Left ventricle myocardium inferior (tissue), 1 donor: ENCODE results near the gene SDC4. TPM values are rescaled to one million over a fixed set of nuclear protein-coding genes. Genes with fewer than 3 reads are reported as not detected.

Experiments
- DNase-seq: peaks from one replicate; pipeline ENCODE4 v3.0.0-alpha.2; 2020
- H3K27ac ChIP-seq: fragments of 200-600 bp; replicated peaks from 2 replicates; pipeline ENCODE4 v1.8.0; 2021
- H3K27me3 ChIP-seq: fragments of 200-600 bp; 2 replicates; pipeline ENCODE4 v1.8.0; 2021; ENCODE audit warnings: low read depth
- H3K36me3 ChIP-seq: fragments of 200-600 bp; 2 replicates; pipeline ENCODE4 v1.8.0; 2021
- H3K4me1 ChIP-seq: fragments of 200-600 bp; 2 replicates; pipeline ENCODE4 v1.8.0; 2021
- H3K4me3 ChIP-seq: fragments of 200-600 bp; 2 replicates; pipeline ENCODE4 v1.8.0; 2021; ENCODE audit warnings: mild to moderate bottlenecking, moderate library complexity
- H3K9me3 ChIP-seq: fragments of 200-600 bp; replicated peaks from 2 replicates; pipeline ENCODE4 v1.8.0; 2021
- CTCF ChIP-seq: fragments of 200-600 bp; IDR thresholded peaks from 2 replicates; pipeline ENCODE4 v1.8.0; 2021; ENCODE audit warnings: antibody characterized with exemption, mild to moderate bottlenecking, borderline replicate concordance
- intact Hi-C: fragments of 100-400 bp; cut with micrococcal nuclease; formaldehyde crosslinking; loops from one replicate; pipeline ENCODE4 v1.11.0; 2022
- total RNA-seq: library from RNA; stranded (reverse); fragmentation: NEBNext Ultra II Directional; extraction: Animal tissue kit (Norgen Biotek cat#: 25700); gene quantifications from one replicate; pipeline ENCODE4 v1.2.1, GENCODE V29; 2021
- donor health status: DM: no; HTN: yes; CAD: no; lungs with severe emphysema.

SDC4 gene
- total RNA-seq, 1 donor from 2014 or later: 77.4 TPM

GRCh38 chr20:45340951-45341350, 7.3 kb downstream of the SDC4 start:
- TF ChIP-seq CTCF: no peak
- H3K36me3 ChIP-seq: peaks cover 9% of the 10 kb centered on the region
- intact Hi-C loops: no loop called here
- peak overlapping the region; percentile 94 for H3K27ac ChIP-seq
- no peaks in the 10 kb centered on the region for H3K27me3 ChIP-seq
- peak overlapping the region; percentile 55 for H3K4me3 ChIP-seq
- H3K4me1 ChIP-seq: peaks cover 100% of the 10 kb centered on the region
- H3K9me3 ChIP-seq: no peaks in the 10 kb centered on the region
- no peak for DNase-seq

GRCh38 chr20:45340236-45340847, 7.9 kb downstream of the SDC4 start:
- H3K27me3 ChIP-seq: no peaks in the 10 kb centered on the region
- H3K4me3 ChIP-seq: peak overlapping the region; percentile 55
- H3K36me3 ChIP-seq: peaks cover 15% of the 10 kb centered on the region
- TF ChIP-seq CTCF: no peak
- peaks cover 99% of the 10 kb centered on the region for H3K4me1 ChIP-seq
- DNase-seq: peak; percentile 46
- intact Hi-C loops: no loop called here
- no peaks in the 10 kb centered on the region for H3K9me3 ChIP-seq
- peak overlapping the region; percentile 94 for H3K27ac ChIP-seq

- H3K27ac ChIP-seq: peak overlapping the region; percentile 94
These were observed 8.4 kb downstream of the SDC4 start for GRCh38 chr20:45339799-45340198.

GRCh38 chr20:45339084-45339483, 9.1 kb downstream of the SDC4 start:
- H3K4me1 ChIP-seq: peaks cover 86% of the 10 kb centered on the region
- TF ChIP-seq CTCF: no peak
- DNase-seq: no peak
- no peaks in the 10 kb centered on the region for H3K9me3 ChIP-seq
- no peaks in the 10 kb centered on the region for H3K27me3 ChIP-seq
- peak overlapping the region; percentile 38 for H3K4me3 ChIP-seq
- peak overlapping the region; percentile 94 for H3K27ac ChIP-seq
- peaks cover 26% of the 10 kb centered on the region for H3K36me3 ChIP-seq
- intact Hi-C loops: no loop called here

More at GRCh38 chr20:45339799-45340198, 8.4 kb downstream of the SDC4 start:
- no peaks in the 10 kb centered on the region for H3K9me3 ChIP-seq
- peaks cover 20% of the 10 kb centered on the region for H3K36me3 ChIP-seq
- H3K4me3 ChIP-seq: no peak overlapping the region
- H3K27me3 ChIP-seq: no peaks in the 10 kb centered on the region
- TF ChIP-seq CTCF: no peak
- H3K4me1 ChIP-seq: peaks cover 93% of the 10 kb centered on the region
- DNase-seq: no peak
- intact Hi-C loops: no loop called here

GRCh38 chr20:45338121-45339030, 9.8 kb downstream of the SDC4 start:
- Histone ChIP-seq H3K9me3 (no peaks in the 10 kb centered on the region), H3K27ac (peak overlapping the region; percentile 94), H3K36me3 (peaks cover 32% of the 10 kb centered on the region), H3K4me1 (peaks cover 80% of the 10 kb centered on the region), H3K27me3 (no peaks in the 10 kb centered on the region), H3K4me3 (peak overlapping the region; percentile 38)
- no peak for DNase-seq
- TF ChIP-seq CTCF: no peak
- intact Hi-C loops: no loop called here
